HG03159 (cell line): ENCODE measurements around the gene JAKMIP1.

Experiments
- ATAC-seq: cut with Tn5 transposase; IDR thresholded peaks from one replicate; pipeline ENCODE4 v1.9.1; 2021; ENCODE audit warnings: mild to moderate bottlenecking, moderate library complexity; ENCODE audit not compliant: unreplicated experiment

The JAKMIP1 gene

DNA sequence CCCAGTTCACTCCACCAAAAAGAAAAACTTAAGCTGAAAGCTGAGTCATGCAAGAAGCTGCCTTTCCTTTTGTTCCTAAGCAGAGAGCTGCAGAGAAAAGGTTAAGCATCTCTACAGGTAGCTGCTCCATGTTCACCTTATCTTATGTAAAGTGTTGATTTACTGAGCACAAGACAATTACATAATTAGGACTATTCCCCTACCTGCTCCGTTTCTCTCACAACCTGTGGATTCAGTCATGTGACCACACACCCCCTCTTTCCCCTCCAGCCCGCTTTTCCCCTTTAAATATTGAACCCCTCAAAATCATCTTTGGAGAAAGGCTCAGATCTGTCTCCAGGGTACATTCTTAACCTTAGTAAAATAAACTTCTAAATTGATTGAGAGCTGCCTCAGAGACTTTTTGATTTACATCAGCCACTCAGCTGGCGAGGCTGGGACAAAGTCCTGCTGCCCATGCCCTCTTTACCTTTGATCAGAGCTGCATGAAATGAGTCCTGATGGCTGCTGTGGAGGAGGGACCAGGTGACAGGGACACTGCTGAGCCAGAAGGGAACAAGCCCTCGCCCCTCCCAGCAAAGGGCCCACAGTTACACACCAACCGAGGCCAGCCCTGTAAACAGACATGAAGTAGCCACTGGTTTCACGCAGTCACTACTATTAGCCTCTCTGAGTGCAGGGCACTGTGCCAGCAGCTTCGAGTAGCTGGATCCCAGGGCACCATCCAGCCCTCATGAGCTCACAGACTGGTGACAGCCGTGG lies 128.2 kb downstream of the JAKMIP1 start:
- ATAC-seq, result no peak

DNA sequence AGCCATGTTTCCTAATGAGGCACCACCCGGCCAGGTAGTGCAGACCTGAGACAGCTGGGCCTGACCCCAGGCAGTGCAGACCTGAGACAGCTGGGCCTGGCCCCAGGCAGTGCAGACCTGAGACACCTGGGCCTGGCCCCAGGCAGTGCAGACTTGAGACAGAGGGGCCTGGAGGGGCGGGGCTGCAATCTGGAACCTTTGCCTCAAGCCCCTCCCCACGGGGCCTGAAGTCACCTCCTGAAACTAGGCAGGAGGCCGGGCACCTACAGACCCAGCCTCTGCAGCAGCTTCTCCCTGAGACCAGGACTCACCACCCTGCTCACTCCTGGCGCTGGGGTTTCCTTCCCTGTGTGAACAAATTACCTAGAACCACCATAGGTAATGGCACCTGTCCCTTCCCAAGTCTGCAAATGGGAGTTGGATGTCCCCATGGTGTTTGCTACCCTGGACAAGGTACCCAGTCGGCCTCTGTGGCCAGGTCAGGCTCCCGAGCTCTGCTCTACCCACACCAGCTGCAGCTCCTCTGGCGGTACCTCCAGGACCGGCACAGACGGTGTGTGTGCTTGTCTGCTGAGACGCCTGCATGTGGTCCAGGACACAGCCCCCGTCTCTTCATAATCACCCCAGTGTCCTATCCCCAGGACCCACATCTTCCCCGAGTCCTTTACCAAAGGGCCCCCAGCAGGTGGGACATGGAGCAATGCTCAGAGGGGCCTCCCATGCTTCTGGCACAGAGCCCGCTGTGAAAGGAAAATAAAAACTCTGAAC lies 129.0 kb downstream of the JAKMIP1 start:
- ATAC-seq, result no peak

DNA sequence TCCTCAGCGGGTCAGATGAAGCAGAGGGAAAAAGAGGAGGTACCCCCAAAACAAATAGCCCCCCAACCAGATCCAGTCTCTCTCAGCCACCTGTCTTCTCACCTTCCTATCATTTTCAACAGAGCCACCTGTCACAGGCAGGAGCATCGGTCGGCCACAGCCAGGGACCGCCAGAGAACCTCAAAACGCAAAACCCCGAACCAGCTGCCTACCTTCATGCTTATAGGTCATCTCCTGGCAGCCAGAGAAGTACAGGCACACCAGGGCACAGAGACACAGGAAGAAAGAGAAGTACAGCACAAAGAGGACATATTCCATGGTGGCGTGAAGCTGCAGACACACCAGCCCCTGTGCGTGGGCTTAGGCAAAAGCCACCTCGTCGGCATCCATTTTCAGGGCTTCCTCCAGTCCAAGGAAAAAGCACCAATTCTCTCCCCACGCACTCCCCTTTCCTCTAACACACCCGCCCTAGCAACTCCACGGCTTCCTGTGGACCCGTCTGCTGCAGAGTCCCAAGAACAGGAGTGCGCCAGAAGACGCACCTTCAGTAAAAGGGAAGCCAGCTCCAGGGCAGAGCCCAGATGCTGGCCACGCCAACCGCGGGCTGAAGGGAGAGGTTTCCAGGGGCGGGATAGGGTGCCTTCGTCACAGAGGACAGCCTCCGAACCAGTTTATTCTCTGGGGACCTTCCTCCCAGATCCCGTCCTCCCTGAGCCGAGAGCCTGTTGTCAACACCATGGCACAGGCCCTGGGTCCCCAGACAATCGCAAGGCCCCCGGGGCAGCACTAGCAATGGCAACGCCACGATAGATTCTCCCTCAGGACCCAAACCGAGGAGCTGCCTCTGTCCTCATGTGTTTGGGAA lies 130.3 kb downstream of the JAKMIP1 start:
- ATAC-seq, result no peak

DNA sequence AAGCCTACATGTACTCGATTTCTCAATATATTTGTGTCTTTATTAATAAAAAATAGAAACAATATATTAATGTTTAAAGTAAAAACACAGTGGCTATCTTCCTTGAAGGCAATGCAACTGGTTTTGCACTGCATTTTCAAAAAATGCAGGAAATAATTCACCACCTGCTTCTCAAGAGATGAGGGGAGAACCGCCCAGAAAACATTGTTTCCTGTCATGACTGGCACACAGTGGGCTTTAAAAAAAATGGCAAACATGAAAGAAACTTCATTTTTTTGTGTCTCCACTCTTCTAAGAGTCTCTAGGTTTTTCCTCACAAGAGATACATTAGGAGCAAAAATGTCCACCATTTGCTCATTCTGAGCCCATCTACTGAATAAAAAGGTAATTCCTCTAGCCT lies 131.4 kb downstream of the JAKMIP1 start:
- no peak for ATAC-seq

DNA sequence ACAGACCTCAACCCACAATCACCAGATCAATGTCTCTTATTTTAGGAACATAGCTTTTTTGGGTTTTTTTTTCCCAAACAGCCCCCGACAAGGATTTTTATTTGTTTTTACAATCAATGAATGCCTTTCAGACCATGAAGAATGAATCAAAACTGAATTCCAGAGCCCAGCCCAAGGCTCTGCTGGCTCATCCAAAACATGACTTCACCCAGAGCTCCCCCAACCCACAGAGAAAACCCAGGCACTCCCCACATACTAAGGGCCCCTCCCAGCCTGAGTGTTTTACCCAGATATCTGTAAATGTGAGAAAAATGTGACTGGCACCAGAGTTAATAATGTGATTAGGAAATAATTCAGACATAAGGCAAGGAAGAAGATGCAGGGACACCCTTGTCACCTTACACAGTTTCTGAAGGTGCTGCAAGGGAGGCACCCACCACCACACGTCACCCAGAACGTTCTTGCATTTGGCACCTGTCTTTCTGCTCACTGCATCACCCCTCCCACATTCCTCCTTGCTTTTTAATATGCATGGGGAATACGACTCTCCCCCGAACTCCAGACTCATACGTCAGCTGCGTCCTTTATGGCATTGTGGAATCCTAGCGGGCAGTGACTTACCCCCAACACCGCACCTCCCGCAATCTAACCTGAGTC lies 134.3 kb downstream of the JAKMIP1 start:
- ATAC-seq, result no peak

DNA sequence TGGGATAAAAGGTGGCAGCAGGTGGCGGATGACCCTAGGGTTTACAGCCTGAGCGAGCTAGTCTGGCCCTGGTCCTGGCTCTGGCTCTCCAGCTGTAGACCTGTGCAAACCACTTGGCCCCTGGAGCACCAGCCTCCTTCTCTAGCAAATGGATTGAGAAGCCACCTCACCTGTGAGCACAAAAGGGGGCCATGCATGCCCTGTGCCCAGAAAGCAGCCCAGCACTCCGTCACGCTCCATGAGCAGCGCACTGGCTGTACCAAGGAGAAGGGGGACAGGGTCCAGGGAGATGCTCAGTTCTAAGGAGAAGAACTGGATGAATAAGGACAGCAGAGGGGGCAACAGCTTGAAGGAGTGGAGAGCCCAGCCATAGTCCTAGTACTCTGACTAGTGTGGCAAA lies 135.2 kb downstream of the JAKMIP1 start:
- no peak for ATAC-seq

DNA sequence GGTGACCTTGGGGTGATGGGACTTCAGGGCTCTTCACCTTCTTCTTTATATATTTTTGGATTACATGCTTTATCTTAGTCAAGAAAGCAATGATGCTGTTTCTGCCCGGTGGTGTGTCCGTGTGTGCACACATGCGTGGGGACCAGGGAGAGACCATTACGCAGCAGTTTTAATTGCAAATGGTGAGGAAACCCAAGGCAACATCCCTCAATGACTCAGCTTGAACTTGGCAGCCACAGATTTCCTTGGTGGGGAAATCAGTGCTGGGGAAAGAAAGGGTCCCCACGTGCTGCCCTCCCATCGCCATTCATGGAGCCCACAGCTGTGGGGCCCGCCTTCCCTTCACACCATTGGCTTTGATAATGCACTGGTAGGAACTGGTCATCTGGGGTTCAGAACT lies 136.0 kb downstream of the JAKMIP1 start:
- ATAC-seq, result no peak

DNA sequence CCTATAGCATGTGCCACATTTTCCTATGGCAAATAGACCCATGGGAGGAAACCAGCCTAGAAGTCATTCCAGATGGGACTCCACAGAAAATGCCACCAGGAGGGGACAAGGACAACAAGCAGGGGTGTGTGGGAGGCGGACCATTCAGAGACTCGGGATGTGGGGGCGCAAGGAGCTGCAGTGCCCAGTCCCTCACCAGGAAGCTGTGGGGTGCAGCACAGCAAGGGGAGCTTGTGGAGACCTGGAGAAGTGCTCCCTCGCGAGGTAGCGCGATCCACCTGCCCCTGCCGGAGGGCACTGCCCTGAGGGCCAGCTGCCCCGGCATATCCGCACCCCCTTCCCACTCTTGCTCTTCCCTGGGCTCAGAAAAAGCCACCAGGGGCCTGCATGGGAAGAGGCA lies 136.7 kb downstream of the JAKMIP1 start:
- ATAC-seq, result no peak

DNA sequence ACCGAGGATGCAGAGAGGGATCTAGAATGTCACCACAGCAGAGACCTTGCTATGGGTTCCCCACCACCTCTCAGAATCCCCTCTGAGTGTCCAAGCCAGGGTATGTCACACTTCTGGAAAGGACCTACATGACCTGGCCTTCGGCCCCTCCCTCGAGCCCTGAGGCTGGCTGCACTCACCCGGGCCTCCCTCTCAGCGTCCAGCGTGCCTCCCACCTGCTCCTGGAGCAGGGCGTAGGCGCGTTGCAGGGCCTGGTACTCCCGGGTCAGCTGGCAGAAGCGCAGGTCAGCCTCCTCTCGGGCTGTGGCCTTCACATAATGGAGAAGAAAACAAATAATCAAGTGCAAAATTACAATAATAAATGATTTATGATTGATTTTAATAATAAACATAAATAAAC lies 138.2 kb downstream of the JAKMIP1 start:
- ATAC-seq, result no peak

DNA sequence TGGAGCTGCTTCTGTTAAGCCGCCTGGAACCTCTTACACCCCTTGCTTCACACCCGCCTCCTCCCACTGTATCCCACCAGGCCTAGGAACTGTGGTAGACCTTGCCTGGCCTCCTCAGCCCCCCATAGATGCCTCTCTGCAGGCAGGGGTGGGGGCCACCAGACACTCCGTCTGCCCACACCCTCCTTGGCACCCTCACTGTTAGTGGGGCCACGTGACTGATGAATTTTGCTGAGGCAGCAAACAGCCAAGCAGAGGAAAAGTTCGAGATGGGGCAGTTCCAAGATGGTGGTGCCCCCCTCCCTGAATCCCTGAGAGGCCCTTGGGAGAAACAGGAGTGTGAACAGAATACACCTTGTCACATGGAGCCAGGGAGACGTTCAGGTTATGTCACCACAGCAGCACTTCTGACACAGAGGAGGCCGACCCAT lies 141.0 kb downstream of the JAKMIP1 start:
- ATAC-seq, result no peak

DNA sequence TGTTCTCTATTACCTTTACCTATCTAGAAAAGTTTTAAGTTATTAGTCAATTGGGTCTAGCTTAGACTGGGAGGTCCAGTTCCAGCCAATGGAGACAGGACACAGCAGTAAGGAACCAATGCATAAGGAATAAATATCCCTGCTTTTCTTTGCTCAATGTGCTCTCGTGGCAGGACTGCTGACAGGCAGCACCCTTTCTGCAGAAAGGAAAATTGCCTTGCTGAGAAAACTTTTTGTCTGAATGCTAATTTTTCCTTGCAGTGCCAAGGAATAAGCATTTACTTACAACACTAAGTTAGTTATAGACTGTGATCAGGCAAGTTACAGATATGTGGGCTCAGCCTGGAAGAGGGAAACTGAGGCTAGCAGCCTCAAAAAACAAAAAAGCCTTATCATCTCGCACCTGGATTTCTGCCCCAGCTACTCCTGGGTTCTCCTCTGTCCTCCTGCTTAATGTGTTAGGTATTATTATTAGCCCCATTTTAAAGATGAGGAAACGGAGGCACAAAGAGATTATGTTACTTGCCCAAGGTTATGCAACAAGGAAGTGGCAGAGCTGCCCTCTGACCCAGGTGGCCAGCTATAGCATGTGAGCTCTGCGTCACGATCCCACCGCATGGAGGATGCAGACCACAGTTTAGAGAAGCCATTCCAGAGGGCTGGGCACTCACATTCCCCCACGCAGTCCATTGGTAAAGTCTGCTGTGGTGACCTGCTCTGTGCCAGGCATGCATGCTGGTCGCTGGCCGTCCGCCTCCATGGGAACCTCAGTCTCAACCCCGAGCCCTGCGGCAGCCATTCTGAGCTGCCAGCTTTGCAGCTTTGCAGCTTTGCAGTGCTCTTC lies 141.6 kb downstream of the JAKMIP1 start:
- no peak for ATAC-seq

DNA sequence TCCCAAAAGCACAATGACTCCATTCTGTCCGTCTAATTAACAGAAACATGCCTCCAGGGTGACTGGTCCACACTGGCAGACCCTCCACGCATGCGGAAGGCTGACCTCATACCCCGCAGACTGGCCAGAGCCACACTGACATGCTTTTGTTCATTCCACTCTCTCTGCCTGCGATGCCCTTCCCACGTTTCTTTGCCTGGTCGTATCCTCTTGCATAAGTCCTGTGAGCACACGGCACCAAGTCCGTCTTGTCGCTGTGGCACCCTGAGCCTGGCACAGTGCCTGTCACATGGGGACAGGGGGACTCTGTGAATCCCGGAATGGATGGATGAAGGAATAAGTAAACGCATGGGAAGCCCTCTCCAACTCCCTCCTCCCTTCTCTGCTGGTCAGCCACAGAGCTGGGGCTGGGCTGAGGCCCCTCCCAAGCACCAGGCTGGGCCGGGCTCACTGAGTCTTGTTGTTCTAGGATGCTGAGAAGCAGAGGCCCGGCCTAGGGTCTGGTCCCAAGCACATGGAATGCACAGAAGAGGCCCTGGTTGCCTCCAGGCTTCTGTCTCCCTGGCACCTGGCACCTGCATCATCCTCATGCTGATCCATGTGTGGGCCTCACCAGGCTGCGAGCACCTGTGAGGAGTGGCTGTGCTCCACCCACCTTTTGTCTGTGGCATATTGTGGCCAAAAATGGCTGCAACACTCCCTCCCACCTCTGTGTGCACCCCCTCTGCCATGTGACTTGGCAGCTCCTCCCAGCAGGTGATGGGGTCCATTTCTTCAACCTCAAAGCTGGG lies 143.2 kb downstream of the JAKMIP1 start:
- no peak for ATAC-seq

DNA sequence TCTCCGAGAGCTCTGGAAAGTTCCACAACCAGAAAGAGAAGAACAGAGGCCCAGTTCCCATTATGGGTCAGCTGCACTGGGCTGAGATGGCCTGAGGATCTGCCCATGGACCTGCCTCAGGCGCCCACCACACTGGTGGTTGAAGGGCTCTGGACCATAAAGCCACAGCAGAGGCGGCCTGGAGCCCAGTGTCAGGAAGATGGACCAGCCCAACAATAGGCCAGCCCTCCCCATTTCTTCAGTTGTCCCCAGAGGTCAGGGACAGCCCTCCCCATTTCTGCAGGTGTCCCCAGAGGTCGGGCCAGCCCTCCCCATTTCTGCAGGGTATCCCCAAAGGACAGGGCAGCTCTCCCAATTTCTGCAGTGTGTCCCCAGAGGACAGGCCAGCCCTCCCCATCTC lies 144.9 kb downstream of the JAKMIP1 start:
- ATAC-seq, result no peak

DNA sequence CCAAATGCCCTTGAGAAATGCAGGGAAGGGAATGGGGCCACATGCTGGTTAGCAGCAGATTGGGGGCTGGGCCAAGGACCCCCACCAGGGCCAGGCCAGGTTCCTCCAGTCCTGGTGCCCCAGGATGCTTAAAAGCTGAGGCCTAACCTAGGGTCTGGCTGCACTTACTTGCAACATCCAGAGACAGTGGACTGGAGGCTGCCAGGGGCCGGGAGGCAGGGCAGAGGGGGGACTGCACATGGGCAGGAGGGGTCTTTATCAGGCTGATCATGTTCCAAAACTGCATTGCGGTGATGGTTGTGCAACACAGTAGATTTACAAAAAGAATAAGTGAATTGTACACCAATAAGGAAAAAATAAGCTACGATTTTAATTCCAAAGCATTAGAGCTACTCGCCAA lies 145.3 kb downstream of the JAKMIP1 start:
- no peak for ATAC-seq

DNA sequence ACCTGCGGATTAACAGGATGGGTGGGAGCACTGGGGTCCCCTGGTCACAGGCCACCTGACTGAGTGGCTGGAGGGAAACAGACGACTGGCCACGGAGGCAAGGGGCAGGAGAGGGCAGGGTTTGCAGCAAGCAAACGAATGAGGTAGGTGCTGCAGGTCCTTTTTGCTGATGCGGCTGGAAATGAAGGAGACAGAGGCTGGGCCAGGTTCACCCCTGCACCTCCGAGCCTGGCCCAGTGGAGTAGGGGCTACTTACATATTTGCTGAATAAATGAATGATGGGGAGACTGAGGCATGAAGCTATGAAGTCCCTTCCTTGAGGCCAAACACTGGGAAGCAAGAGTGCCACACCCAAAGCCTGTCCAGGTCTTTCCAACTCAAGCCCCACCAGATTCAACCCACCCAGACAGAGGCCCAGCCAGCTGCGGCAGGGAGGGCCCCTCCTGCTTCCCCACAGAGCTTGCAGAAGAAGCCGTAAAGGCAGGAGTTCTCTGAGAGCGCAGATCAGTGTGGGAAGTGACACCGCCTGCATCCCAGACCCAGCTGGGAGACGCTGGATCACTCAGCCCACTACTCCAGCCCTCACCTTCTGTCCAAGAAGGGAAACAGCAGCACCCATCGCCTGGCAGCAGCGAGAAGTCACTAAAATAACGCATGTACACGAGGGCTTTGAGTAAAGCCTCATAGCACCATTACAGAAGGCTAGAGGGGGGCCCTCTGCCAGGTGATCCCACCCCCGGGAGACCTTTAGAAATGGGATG lies 146.0 kb downstream of the JAKMIP1 start:
- no peak for ATAC-seq

DNA sequence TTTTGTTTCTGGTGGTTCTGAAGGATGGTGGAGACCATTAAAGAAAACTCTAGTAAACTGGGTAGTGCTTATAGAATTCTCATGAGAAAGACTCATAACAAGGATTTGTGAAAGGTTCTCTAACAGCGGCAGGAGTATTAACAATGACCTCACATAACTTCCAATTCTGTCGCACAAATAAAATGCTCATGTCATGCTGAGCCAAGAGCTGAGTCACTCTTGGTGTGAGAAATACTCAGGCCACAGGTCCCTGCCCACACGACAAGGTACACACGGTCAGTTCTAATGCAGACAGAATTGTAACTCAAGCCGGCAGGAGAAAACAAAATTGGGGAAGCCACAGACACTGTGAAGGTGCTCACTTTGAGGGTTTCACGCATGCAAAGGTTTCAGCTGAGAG lies 147.7 kb downstream of the JAKMIP1 start:
- no peak for ATAC-seq

DNA sequence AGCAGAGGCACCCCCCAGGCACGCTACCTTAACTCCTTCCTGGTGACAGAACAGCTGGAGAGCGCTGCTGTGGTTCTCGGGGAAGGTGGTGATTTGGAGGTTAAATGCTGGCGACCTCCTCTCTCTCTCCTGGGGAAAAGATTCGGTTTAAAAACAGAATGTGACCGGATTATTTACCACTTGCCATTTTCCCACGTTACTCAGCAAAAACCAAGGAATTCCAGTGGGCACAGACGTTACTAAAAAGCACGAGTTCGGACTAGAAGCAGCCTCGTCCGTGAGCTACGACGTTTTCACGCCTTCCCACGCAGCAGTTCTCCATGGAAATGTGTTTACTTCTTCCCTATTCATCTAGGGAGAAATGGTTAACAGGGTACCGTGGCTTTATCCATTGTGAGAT lies 149.8 kb downstream of the JAKMIP1 start:
- ATAC-seq, result no peak

DNA sequence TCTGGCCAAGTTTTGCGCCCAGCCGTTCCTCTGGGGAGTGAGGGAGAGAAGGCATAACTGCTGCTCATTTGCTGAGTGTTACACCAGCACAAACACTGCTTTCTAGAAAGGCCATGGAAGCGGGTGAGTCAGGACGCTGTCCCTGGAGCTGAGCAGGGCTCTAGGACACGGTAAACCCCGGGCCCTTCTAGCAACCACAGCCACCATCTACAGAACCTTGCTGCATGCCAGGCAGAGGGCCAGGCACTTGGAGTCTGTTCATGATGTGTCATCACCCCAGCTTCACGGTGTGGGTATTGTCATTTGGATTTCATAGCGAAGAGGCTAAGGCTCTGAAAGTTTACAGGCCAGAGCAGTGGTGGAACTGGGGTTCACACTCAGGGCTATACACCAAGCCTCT lies 150.4 kb downstream of the JAKMIP1 start:
- ATAC-seq, result no peak

DNA sequence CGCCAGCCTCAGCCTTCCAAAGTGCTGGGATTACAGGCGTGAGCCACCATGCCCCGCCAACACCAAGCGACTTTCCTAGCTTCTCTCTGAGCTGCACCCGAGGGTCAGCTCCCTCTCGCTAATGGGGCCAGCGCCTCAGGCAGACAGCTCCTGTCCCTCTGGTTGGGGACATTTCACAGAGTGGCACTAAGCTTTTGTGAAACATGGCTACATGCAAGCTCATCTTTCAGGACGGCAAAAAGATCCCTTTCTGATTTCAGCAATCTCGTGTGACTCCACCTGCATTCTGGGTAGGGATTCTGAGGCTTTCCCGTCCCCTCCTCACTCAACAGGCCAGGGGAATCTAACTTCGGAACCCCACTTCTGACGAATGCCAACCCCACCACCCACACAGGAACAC lies 151.1 kb downstream of the JAKMIP1 start:
- no peak for ATAC-seq
